Sigmoid colon (tissue), 3 donors: ENCODE measurements around the gene FECH.
A peak's percentile ranks its signal among the peaks of the same experiment; 100 is the strongest.

Experiments used
- CTCF ChIP-seq, 4 experiments: fragments of 450-650 bp in 3 of 4; fragments of 200-600 bp in 1 of 4; IDR thresholded peaks; one replicate each; pipeline ENCODE4 v1.5.1; 2016 to 2019; ENCODE audit warnings: antibody characterized with exemption in 4 of 4, mild to moderate bottlenecking in 3 of 4, moderate library complexity in 2 of 4
- POLR2A ChIP-seq, 2 donors: fragments of 450-650 bp; IDR thresholded peaks; one replicate each; pipeline ENCODE4 v1.6.1; 2016; ENCODE audit warnings: antibody characterized with exemption in 2 of 2, mild to moderate bottlenecking in 2 of 2, moderate library complexity in 2 of 2

DNA sequence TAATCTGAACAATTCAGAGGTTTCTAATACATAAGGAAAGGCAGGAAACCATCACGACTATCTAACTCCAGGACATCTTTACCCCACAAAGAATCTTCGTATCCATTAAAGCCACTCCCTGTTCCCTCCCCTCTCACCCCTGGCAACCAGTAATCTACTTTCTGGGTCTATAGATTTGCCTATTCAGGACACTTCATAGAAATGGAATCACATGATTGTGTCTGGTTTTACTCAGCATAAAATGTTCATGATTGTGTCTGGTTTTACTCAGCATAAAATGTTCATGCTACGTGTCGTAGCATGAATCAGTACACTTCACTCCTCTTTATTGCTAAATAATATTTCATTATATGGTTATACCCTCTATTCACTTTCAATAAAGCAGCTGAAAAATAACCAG lies 11.6 kb downstream of the FECH start:
- peak in 1 of 4 experiments; percentile 6 for TF ChIP-seq CTCF (IDR thresholded peaks at IDR 0.05)
- no peak for TF ChIP-seq POLR2A (IDR thresholded peaks at IDR 0.05)
